ENCODE results near the gene UFSP1.

The UFSP1 gene

GRCh38 chr7:100882201-100882600 lies 7.3 kb downstream of the UFSP1 start:
- no peak for DNase-seq (ENCODE audit: low read depth)

- DNase-seq (ENCODE audit: low read depth): no peak
Observed at GRCh38 chr7:100881136-100881535, 8.4 kb downstream of the UFSP1 start.

GRCh38 chr7:100880645-100881044 lies 8.9 kb downstream of the UFSP1 start:
- DNase-seq (ENCODE audit: low read depth): no peak

- DNase-seq (ENCODE audit: low read depth): no peak
Observed at GRCh38 chr7:100879685-100880261, 9.7 kb downstream of the UFSP1 start.

- DNase-seq (ENCODE audit: low read depth): no peak
Observed at GRCh38 chr7:100878685-100879084, 10.8 kb downstream of the UFSP1 start.

GRCh38 chr7:100878013-100878412 lies 11.5 kb downstream of the UFSP1 start:
- no peak for DNase-seq (ENCODE audit: low read depth)

- DNase-seq (ENCODE audit: low read depth): no peak
Observed at GRCh38 chr7:100875356-100875751, 14.2 kb downstream of the UFSP1 start.

GRCh38 chr7:100874577-100875355 lies 14.7 kb downstream of the UFSP1 start, which contains the start of gene SRRT:
TSS of gene SRRT (plus strand) at chr7:100875103. CDS start at chr7:100875591, 488 bp downstream.
- DNase-seq (ENCODE audit: low read depth): peak; percentile 98

GRCh38 chr7:100874300-100874576 lies 15.3 kb downstream of the UFSP1 start:
- no peak for DNase-seq (ENCODE audit: low read depth)

- DNase-seq (ENCODE audit: low read depth): no peak
Observed at GRCh38 chr7:100873599-100874299, 15.8 kb downstream of the UFSP1 start.

GRCh38 chr7:100867776-100868485 lies 21.6 kb downstream of the UFSP1 start:
- DNase-seq (ENCODE audit: low read depth): no peak

GRCh38 chr7:100867040-100867775 lies 22.3 kb downstream of the UFSP1 start, which contains the start of gene TRIP6:
TSS of gene TRIP6 (plus strand) at chr7:100867387. CDS start at chr7:100867498, 111 bp downstream.
- DNase-seq (ENCODE audit: low read depth): no peak

GRCh38 chr7:100866729-100867039 lies 22.8 kb downstream of the UFSP1 start:
- no peak for DNase-seq (ENCODE audit: low read depth)

- no peak for DNase-seq (ENCODE audit: low read depth)
Observed at GRCh38 chr7:100865938-100866728, 23.4 kb downstream of the UFSP1 start.

- DNase-seq (ENCODE audit: low read depth): no peak
Observed at GRCh38 chr7:100865372-100865911, 24.1 kb downstream of the UFSP1 start.

- no peak for DNase-seq (ENCODE audit: low read depth)
Observed at GRCh38 chr7:100864263-100864845, 25.2 kb downstream of the UFSP1 start.

GRCh38 chr7:100863406-100863950 lies 26.0 kb downstream of the UFSP1 start:
- no peak for DNase-seq (ENCODE audit: low read depth)

GRCh38 chr7:100861616-100861985 lies 27.9 kb downstream of the UFSP1 start:
- no peak for DNase-seq (ENCODE audit: low read depth)

GRCh38 chr7:100860702-100861615 lies 28.6 kb downstream of the UFSP1 start:
- DNase-seq (ENCODE audit: low read depth): no peak

Measured in activated T-cell treated with anti-CD3 and anti-CD28 coated beads for 1 hour (primary cell).